Ovary (tissue), 9 donors: ENCODE measurements around the gene ALDH3A1. TPM values are rescaled to one million over a fixed set of nuclear protein-coding genes. Genes with fewer than 3 reads are reported as not detected.
A peak's percentile ranks its signal among the peaks of the same experiment; 100 is the strongest.

Experiments used
- DNase-seq, 5 donors: peaks; one replicate each; pipeline ENCODE4 v3.0.0-alpha.2; 2019 to 2020
- H3K27ac ChIP-seq, 2 donors: fragments of 200-600 bp; one replicate each; pipeline versions ENCODE4 v1.5.1 to v1.8.0; 2019 to 2022
- H3K27me3 ChIP-seq: fragments of 200-600 bp; one replicate; pipeline ENCODE4 v1.8.0; 2022
- H3K36me3 ChIP-seq: fragments of 200-600 bp; sonication (generic); one replicate; pipeline ENCODE4 v1.5.1; 2019
- H3K4me1 ChIP-seq: one replicate; pipeline ENCODE4 v1.8.1; 2013; ENCODE audit warnings: mild to moderate bottlenecking, moderate library complexity; ENCODE audit not compliant: insufficient read depth
- H3K4me3 ChIP-seq: fragments of 200-600 bp; sonication (generic); one replicate; pipeline ENCODE4 v1.5.1; 2017
- H3K9me3 ChIP-seq, 2 donors: fragments of 200-600 bp in 1 of 2; sonication (generic) in 1 of 2; one replicate each; pipeline versions ENCODE4 v1.5.1 to v1.8.1; 2013 to 2019; ENCODE audit warnings: mild to moderate bottlenecking in 1 of 2, moderate library complexity in 1 of 2
- EP300 ChIP-seq: sonication (generic); formaldehyde crosslinking; IDR thresholded peaks from one replicate; pipeline ENCODE4 v1.6.1; 2017; ENCODE audit warnings: antibody characterized with exemption
- POLR2A ChIP-seq: fragments of 450-650 bp; IDR thresholded peaks from one replicate; pipeline ENCODE4 v1.6.1; 2017; ENCODE audit warnings: antibody characterized with exemption, mild to moderate bottlenecking, moderate library complexity
- WGBS, 3 donors: extraction: QIAGEN DNeasy Blood & Tissue Kit in 1 of 3; methylation state at CpG; one replicate each; pipeline versions ENCODE4 v1.1.5 to v1.1.7; 2013 to 2017; 5-methylcytosine and 5-hydroxymethylcytosine counted together
- intact Hi-C, 4 donors: fragments of 100-400 bp; cut with DNase I; formaldehyde crosslinking; loops; one replicate each; pipeline versions ENCODE4 v1.11.0 to v1.15.1; 2022 to 2023
- polyA plus RNA-seq, 2 donors: library from polyadenylated mRNA; stranded (reverse); fragments of 200-250 nt in 1 of 2; fragments of 350-450 nt in 1 of 2; fragmentation: Illumina TruSeq in 1 of 2; extraction: RNeasy Lipid Tissue Mini Kit (QIAGEN cat#74804) in 1 of 2; gene quantifications; one replicate each; pipeline ENCODE4 v1.2.3, GENCODE V29; 2013 to 2014
- total RNA-seq, 7 donors: library from RNA; depleted of rRNA in 2 of 7; stranded (reverse); fragments of >200 nt in 2 of 7; fragmentation: NEBNext Ultra II Directional in 3 of 7; extraction: Animal tissue kit (Norgen Biotek cat#: 25700) in 3 of 7; gene quantifications; one replicate each; pipeline versions ENCODE4 v1.1.0 to v1.2.4, GENCODE V29; 2016 to 2023
- TF ChIP-seq, protein P1 (sequence below), 3 donors: fragments of 450-650 bp in 2 of 3; fragments of 200-600 bp in 1 of 3; IDR thresholded peaks; one replicate each; pipeline versions ENCODE4 v1.5.1 to v1.8.0; 2016 to 2022; ENCODE audit warnings: antibody characterized with exemption in 3 of 3, mild to moderate bottlenecking in 1 of 3
- donor health status: DM: no; HTN: no; CAD: no; lungs with moderate emphysema.
- donor health status: DM: no; HTN: no; CAD: no.
- donor health status: Bipolar disorder and iron deficiency.
- donor health status: DM: yes; HTN: yes; CAD: no.
- donor health status: DM: no; HTN: no; CAD: no.
- donor health status: DM: yes; HTN: yes; CAD: no.

The ALDH3A1 gene
- total and polyA plus RNA-seq, 9 donors: 0.17 to 12.8 (median 0.87) TPM; not detected in 3

DNA sequence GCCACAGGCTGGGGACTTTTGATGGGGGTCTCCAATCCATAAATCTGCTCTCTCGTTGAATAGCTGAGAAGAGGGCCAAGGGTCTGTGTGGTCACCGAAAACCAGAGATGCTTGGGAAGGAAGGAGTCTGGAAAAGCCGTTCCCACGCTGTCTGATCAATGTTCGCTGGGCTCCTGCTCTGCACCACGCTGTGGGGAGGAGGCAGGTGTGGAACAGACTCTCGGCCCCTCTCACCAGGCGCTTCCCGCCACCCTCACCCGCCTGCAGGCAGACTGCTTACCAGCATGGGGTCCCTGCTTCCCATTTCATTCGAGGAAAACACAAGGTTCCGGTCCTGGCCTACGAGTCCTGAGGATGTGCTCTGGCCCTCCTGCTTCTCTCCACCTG lies 702 bp upstream of the ALDH3A1 start:
- H3K27ac ChIP-seq: no peak overlapping the region
- no peak overlapping the region for H3K4me3 ChIP-seq
- DNase-seq: no peak
- intact Hi-C loops: loop anchor here in 1 of 4 donors (10.0 kb wide), 1 partner anchor 104 kb away; the partner anchor contains the start of gene ALDH3A2
- WGBS, 3 donors: 76 to 82% (median 79%) methylated on average over 13 of the region's 13 CpGs
- no peaks in the 10 kb centered on the region for H3K27me3 ChIP-seq
- H3K36me3 ChIP-seq: no peaks in the 10 kb centered on the region
- TF ChIP-seq, protein P1, sequence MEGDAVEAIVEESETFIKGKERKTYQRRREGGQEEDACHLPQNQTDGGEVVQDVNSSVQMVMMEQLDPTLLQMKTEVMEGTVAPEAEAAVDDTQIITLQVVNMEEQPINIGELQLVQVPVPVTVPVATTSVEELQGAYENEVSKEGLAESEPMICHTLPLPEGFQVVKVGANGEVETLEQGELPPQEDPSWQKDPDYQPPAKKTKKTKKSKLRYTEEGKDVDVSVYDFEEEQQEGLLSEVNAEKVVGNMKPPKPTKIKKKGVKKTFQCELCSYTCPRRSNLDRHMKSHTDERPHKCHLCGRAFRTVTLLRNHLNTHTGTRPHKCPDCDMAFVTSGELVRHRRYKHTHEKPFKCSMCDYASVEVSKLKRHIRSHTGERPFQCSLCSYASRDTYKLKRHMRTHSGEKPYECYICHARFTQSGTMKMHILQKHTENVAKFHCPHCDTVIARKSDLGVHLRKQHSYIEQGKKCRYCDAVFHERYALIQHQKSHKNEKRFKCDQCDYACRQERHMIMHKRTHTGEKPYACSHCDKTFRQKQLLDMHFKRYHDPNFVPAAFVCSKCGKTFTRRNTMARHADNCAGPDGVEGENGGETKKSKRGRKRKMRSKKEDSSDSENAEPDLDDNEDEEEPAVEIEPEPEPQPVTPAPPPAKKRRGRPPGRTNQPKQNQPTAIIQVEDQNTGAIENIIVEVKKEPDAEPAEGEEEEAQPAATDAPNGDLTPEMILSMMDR (IDR thresholded peaks at IDR 0.05): no peak
- TF ChIP-seq EP300 (no peak), POLR2A (no peak)
- no peaks in the 10 kb centered on the region for H3K9me3 ChIP-seq
- peaks cover 5% of the 10 kb centered on the region for H3K4me1 ChIP-seq

DNA sequence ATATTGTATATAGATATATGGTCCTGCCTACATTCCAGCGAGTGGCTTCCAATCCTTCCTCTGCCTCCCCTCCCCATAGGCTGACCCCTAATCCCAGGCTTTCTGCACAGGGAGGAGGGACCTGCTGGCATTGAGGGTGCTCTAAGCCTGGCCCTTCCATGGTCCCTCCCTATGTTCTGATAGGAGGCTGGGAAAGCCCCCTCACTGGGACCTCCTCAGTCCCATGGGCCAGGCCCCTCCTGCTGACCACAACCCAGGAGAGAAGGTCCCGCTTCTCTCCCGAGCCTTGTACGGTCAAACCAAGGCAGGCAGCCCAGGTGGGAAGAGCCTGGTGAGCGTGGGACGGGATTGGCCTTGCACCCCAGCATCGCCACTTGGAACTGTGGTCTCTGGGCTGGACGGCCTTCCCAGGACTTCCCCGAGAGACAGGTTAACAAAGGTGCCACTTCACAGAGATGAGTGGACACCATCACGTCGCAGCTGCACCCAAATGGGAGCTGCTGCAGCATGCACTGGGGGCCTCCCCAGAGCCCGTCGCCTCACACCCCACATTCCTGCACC lies 859 bp downstream of the ALDH3A1 start:
- peaks cover 5% of the 10 kb centered on the region for H3K4me1 ChIP-seq
- DNase-seq: no peak
- 92 to 95% (median 93%) methylated on average over 13 of the region's 13 CpGs for WGBS, 3 donors
- no peaks in the 10 kb centered on the region for H3K27me3 ChIP-seq
- intact Hi-C loops: loop anchor here in 1 of 4 donors (10.0 kb wide), 1 partner anchor 102 kb away; the partner anchor contains the start of gene ALDH3A2
- no peak overlapping the region for H3K27ac ChIP-seq
- no peaks in the 10 kb centered on the region for H3K36me3 ChIP-seq
- H3K4me3 ChIP-seq: no peak overlapping the region
- TF ChIP-seq POLR2A: no peak
- TF ChIP-seq, protein P1 (IDR thresholded peaks at IDR 0.05): no peak
- no peak for TF ChIP-seq EP300
- H3K9me3 ChIP-seq: no peaks in the 10 kb centered on the region

DNA sequence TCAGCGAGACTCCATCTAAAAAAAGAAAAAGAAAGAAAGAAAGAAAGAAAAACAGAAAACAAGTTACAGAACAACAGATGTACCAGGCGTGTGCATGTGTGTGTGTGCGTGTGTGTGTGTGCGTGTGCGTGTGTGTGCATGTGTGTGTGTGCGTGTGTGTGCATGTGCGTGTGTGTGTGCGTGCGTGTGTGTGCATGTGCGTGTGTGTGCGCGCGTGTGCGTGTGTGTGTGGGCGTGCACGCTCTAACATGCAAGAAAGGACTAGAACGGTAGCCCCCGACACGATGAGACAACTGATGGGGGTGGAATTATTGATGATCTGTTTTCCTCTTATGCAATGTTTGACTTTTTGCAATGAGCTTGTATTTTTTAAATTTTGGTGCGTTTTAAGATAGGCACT lies 1.6 kb downstream of the ALDH3A1 start:
- Histone ChIP-seq H3K4me3 (no peak overlapping the region), H3K4me1 (peaks cover 5% of the 10 kb centered on the region), H3K27me3 (no peaks in the 10 kb centered on the region), H3K36me3 (no peaks in the 10 kb centered on the region), H3K27ac (no peak overlapping the region), H3K9me3 (no peaks in the 10 kb centered on the region)
- TF ChIP-seq, protein P1 (IDR thresholded peaks at IDR 0.05): no peak
- TF ChIP-seq POLR2A (no peak), EP300 (no peak)
- no peak for DNase-seq
- 76 to 90% (median 86%) methylated on average over 20 of the region's 20 CpGs for WGBS, 3 donors
- intact Hi-C loops: loop anchor here in 1 of 4 donors (10.0 kb wide), 1 partner anchor 102 kb away; the partner anchor contains the start of gene ALDH3A2

DNA sequence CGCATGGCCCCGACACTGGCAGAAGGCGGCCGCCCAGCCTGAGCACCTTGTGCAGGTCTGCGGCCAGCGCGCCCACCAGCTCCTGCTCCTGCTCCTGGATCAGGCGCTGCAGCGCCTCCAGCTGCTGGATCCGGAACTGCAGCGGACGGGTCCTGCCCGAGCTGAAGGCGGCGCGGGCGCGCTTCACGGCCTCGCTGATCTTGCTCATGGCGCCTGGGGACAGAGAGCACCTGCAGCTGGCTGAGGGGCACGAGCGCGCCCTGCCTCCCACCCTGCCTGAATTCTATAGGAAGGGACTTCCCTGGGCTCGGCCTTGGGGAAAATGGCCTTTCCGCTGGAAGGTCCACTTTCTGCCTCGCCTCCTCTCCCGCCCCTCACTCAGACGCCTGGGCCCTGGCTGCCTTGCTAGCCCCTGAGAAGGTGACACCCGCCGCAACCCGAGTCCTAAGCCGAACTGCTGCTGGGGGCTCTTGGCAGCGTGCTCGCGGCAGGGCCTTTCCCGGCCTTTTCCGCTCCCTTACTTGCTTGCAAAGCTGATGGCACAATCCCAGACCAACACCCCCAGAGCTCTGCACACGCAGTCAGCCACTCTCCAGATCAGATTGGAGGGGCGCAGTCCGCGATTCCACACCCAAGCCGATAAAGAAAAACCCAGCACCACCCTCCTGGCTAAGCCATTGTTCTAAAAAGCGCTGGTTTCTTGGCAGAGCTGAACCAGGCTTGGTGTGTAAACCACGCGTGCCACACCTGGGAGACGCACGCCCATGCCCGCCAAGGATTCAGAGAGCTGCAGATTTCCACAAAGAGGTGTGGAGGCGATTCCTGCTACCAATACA lies 3.0 kb downstream of the ALDH3A1 start:
- DNase-seq: peak; percentile 92 to 97 (median 95)
- H3K9me3 ChIP-seq: no peaks in the 10 kb centered on the region
- no peaks in the 10 kb centered on the region for H3K27me3 ChIP-seq
- intact Hi-C loops: loop anchor here in 1 of 4 donors (10.0 kb wide), 1 partner anchor 100 kb away; the partner anchor contains the start of gene ALDH3A2
- no peaks in the 10 kb centered on the region for H3K36me3 ChIP-seq
- H3K27ac ChIP-seq: peak overlapping the region in 1 of 2 donors; percentile 49
- H3K4me3 ChIP-seq: peak overlapping the region; percentile 62
- peaks cover 5% of the 10 kb centered on the region for H3K4me1 ChIP-seq
- TF ChIP-seq POLR2A: no peak
- TF ChIP-seq, protein P1 (IDR thresholded peaks at IDR 0.05): peak; percentile 76 to 90 (median 90)
- WGBS, 3 donors: 18 to 26% (median 21%) methylated on average over 44 to 50 of the region's 50 CpGs
